ENCODE data around the gene OLFML2A.

The OLFML2A gene

DNA sequence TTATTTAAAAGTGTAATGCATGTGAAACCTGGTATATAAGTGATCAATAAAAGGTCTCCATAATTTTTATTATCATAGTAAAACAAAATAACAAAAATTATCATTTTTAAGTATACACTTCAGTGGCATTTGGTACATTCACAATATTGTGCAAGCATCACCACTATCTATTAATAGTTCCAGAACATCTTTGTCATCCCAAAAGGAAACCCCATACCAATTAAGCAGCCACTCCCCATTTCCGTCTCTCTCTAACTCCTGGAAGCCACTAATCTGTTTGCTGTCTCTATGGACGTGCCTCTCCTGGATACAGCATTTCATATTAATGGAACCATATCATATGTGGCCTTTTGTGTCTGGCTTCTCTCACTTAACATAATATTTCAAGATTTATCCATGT lies 7.6 kb downstream of the OLFML2A start:
- Histone ChIP-seq H3K9me3 (ENCODE audit: insufficient read depth, low read depth, low read length) (no peaks in the 10 kb centered on the region), H2BK12ac (ENCODE audit: low read length) (no peak overlapping the region), H3K79me1 (ENCODE audit: low read length) (peaks cover 10% of the 10 kb centered on the region), H3K4me1 (ENCODE audit: control insufficient read depth in 1 of 2, insufficient read depth in 2 of 2, low read length in 2 of 2) (peaks cover 7 to 11% of the 10 kb centered on the region in 2 experiments), H2AFZ (ENCODE audit: insufficient read depth, low read length, poor library complexity) (no peak overlapping the region), H3K4ac (ENCODE audit: low read depth, low read length) (no peak overlapping the region), H3K27me3 (ENCODE audit: insufficient read depth, low read length) (no peaks in the 10 kb centered on the region), H3K36me3 (ENCODE audit: control insufficient read depth in 1 of 2, insufficient read depth in 2 of 2, low read length in 2 of 2) (peaks cover 13 to 25% of the 10 kb centered on the region in 2 experiments), H3K9ac (ENCODE audit: low read length) (no peak overlapping the region), H2AK5ac (ENCODE audit: low read length) (no peak overlapping the region), H3K27ac (ENCODE audit: low read depth, low read length) (no peak overlapping the region), H4K12ac (ENCODE audit: low read depth, low read length) (no peak overlapping the region), H3K4me2 (ENCODE audit: low read length) (no peak overlapping the region), H3K79me2 (ENCODE audit: control insufficient read depth, insufficient read depth, low read length, poor library complexity) (no peaks in the 10 kb centered on the region), H2BK120ac (ENCODE audit: insufficient read depth, low read length, poor library complexity) (no peak overlapping the region), H3K23ac (ENCODE audit: low read length) (no peak overlapping the region), H4K91ac (ENCODE audit: low read depth, low read length) (no peak overlapping the region), H2BK5ac (ENCODE audit: low read depth, low read length, poor library complexity) (no peak overlapping the region), H4K8ac (ENCODE audit: low read depth, low read length) (no peak overlapping the region), H3K4me3 (ENCODE audit: low read depth, low read length) (no peak overlapping the region), H3K14ac (ENCODE audit: low read length) (no peak overlapping the region), H3K18ac (ENCODE audit: low read length) (no peak overlapping the region)
- WGBS (ENCODE audit: extremely low coverage, insufficient coverage, insufficient read length) = no CpG with 5 or more reads among the region's 2 CpGs
- no peak for DNase-seq

DNA sequence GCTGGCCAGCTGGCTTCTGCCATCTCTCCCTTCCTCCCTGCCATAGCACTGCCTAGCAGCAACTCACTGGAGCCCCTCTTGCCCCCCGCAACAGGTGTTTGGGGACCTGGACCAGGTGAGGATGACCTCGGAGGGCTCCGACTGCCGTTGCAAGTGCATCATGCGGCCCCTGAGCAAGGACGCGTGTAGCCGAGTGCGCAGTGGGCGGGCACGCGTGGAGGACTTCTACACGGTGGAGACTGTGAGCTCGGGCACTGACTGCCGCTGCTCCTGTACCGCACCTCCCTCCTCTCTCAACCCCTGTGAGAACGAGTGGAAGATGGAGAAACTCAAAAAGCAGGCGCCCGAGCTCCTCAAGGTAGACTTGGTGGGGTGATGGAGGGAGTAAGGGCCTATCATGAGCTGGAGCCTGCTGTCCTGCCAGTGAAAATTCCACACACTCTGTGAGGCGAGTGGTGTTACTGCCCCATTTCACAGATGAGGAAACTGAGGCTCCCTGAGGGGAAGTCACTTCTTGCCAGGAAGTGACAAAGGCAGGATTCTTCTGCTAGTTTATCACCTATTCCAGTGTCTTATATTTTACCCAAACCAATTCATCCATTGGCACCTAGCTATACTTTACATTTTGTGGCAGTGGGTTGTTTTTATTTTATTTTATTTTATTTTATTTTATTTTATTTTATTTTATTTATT lies 10.1 kb downstream of the OLFML2A start:
- Histone ChIP-seq H3K79me1 (ENCODE audit: low read length) (no peaks in the 10 kb centered on the region), H3K4ac (ENCODE audit: low read depth, low read length) (no peak overlapping the region), H3K27ac (ENCODE audit: low read depth, low read length) (no peak overlapping the region), H4K8ac (ENCODE audit: low read depth, low read length) (no peak overlapping the region), H3K4me2 (ENCODE audit: low read length) (no peak overlapping the region), H4K91ac (ENCODE audit: low read depth, low read length) (no peak overlapping the region), H3K4me3 (ENCODE audit: low read depth, low read length) (no peak overlapping the region), H3K14ac (ENCODE audit: low read length) (no peak overlapping the region), H3K4me1 (ENCODE audit: control insufficient read depth in 1 of 2, insufficient read depth in 2 of 2, low read length in 2 of 2) (no peaks in the 10 kb centered on the region), H2AFZ (ENCODE audit: insufficient read depth, low read length, poor library complexity) (no peak overlapping the region), H3K9ac (ENCODE audit: low read length) (no peak overlapping the region), H3K27me3 (ENCODE audit: insufficient read depth, low read length) (no peaks in the 10 kb centered on the region), H2AK5ac (ENCODE audit: low read length) (no peak overlapping the region), H3K23ac (ENCODE audit: low read length) (no peak overlapping the region), H3K18ac (ENCODE audit: low read length) (no peak overlapping the region), H2BK12ac (ENCODE audit: low read length) (no peak overlapping the region), H2BK120ac (ENCODE audit: insufficient read depth, low read length, poor library complexity) (no peak overlapping the region), H3K36me3 (ENCODE audit: control insufficient read depth in 1 of 2, insufficient read depth in 2 of 2, low read length in 2 of 2) (peaks cover 23 to 38% of the 10 kb centered on the region in 2 experiments), H3K9me3 (ENCODE audit: insufficient read depth, low read depth, low read length) (no peaks in the 10 kb centered on the region), H4K12ac (ENCODE audit: low read depth, low read length) (no peak overlapping the region), H3K79me2 (ENCODE audit: control insufficient read depth, insufficient read depth, low read length, poor library complexity) (no peaks in the 10 kb centered on the region), H2BK5ac (ENCODE audit: low read depth, low read length, poor library complexity) (no peak overlapping the region)
- no peak for DNase-seq
- WGBS (ENCODE audit: extremely low coverage, insufficient coverage, insufficient read length) = no CpG with 5 or more reads among the region's 20 CpGs

DNA sequence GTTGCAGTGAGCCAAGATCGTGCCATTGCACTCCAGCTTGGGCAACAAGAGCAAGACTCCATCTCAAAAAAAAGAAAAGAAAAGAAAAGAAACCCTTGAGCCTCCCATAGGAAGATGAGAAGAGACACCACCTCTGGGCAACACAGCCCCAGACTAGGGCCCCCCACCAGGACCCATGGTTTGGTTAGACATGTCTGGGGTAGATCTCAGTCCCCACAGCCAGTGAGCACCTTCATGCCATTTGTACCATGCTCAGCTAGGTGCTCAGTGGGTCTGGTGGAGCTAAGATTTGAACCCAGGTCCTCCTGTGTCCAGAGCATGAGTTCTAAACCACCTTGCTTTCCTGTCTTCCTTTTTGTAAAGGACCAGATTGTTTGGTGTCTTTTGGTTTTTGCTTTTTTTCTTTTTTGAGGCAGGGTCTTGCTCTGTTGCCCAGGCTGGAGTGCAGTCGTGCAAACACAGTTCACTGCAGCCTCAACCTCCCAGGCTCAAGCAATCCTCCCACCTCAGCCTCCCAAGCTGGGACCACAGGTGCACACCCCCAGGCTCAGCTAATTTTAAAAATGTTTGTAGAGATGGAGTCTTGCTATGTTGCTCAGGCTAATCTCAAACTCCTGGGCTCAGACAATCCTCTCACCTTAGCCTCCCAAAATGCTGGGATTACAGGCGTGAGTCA lies 11.7 kb downstream of the OLFML2A start:
- WGBS (ENCODE audit: extremely low coverage, insufficient coverage, insufficient read length) = no CpG with 5 or more reads among the region's 3 CpGs
- no peak overlapping the region for H4K8ac ChIP-seq (ENCODE audit: low read depth, low read length)
- no peak overlapping the region for H2BK120ac ChIP-seq (ENCODE audit: insufficient read depth, low read length, poor library complexity)
- H3K79me2 ChIP-seq (ENCODE audit: control insufficient read depth, insufficient read depth, low read length, poor library complexity) = no peaks in the 10 kb centered on the region
- H3K79me1 ChIP-seq (ENCODE audit: low read length) = no peaks in the 10 kb centered on the region
- no peak overlapping the region for H3K4ac ChIP-seq (ENCODE audit: low read depth, low read length)
- no peak overlapping the region for H3K4me2 ChIP-seq (ENCODE audit: low read length)
- no peak overlapping the region for H2AFZ ChIP-seq (ENCODE audit: insufficient read depth, low read length, poor library complexity)
- DNase-seq = no peak
- H3K27ac ChIP-seq (ENCODE audit: low read depth, low read length) = no peak overlapping the region
- H4K91ac ChIP-seq (ENCODE audit: low read depth, low read length) = no peak overlapping the region
- H3K36me3 ChIP-seq (ENCODE audit: control insufficient read depth in 1 of 2, insufficient read depth in 2 of 2, low read length in 2 of 2) = peaks cover 26 to 41% of the 10 kb centered on the region in 2 experiments
- peaks cover 3% of the 10 kb centered on the region for H3K9me3 ChIP-seq (ENCODE audit: insufficient read depth, low read depth, low read length)
- H3K18ac ChIP-seq (ENCODE audit: low read length) = no peak overlapping the region
- H3K27me3 ChIP-seq (ENCODE audit: insufficient read depth, low read length) = no peaks in the 10 kb centered on the region
- H3K23ac ChIP-seq (ENCODE audit: low read length) = no peak overlapping the region
- no peak overlapping the region for H2BK5ac ChIP-seq (ENCODE audit: low read depth, low read length, poor library complexity)
- H3K9ac ChIP-seq (ENCODE audit: low read length) = no peak overlapping the region
- H4K12ac ChIP-seq (ENCODE audit: low read depth, low read length) = no peak overlapping the region
- no peak overlapping the region for H2BK12ac ChIP-seq (ENCODE audit: low read length)
- no peak overlapping the region for H3K4me3 ChIP-seq (ENCODE audit: low read depth, low read length)
- no peak overlapping the region for H3K14ac ChIP-seq (ENCODE audit: low read length)
- no peak overlapping the region for H2AK5ac ChIP-seq (ENCODE audit: low read length)
- H3K4me1 ChIP-seq (ENCODE audit: control insufficient read depth in 1 of 2, insufficient read depth in 2 of 2, low read length in 2 of 2) = peaks cover 0 to 2% of the 10 kb centered on the region in 2 experiments

DNA sequence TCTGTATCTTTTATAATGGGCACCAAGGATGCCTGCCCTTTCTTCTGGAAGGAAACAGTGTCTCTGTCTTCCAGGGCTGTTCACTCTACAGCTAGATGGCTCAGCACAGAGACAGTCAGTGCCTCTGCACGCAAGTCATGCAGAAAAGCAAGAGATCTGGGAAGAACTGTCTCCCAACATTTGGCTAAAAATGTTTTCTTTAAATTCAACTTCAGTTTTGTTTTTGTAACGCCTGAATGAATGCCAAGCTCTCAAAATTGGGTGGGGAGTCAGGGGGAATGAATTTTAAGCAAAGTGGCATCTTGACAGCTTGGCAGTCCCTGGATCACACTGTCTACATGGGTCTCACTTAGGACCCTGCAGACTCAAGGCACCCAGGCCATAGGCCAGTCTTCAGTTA lies 12.6 kb downstream of the OLFML2A start:
- Histone ChIP-seq H2AK5ac (ENCODE audit: low read length) (no peak overlapping the region), H2BK120ac (ENCODE audit: insufficient read depth, low read length, poor library complexity) (no peak overlapping the region), H3K4me3 (ENCODE audit: low read depth, low read length) (no peak overlapping the region), H3K79me1 (ENCODE audit: low read length) (no peaks in the 10 kb centered on the region), H2BK12ac (ENCODE audit: low read length) (no peak overlapping the region), H3K79me2 (ENCODE audit: control insufficient read depth, insufficient read depth, low read length, poor library complexity) (no peaks in the 10 kb centered on the region), H3K27me3 (ENCODE audit: insufficient read depth, low read length) (no peaks in the 10 kb centered on the region), H4K12ac (ENCODE audit: low read depth, low read length) (no peak overlapping the region), H3K9me3 (ENCODE audit: insufficient read depth, low read depth, low read length) (peaks cover 3% of the 10 kb centered on the region), H3K18ac (ENCODE audit: low read length) (no peak overlapping the region), H4K8ac (ENCODE audit: low read depth, low read length) (no peak overlapping the region), H3K27ac (ENCODE audit: low read depth, low read length) (no peak overlapping the region), H4K91ac (ENCODE audit: low read depth, low read length) (no peak overlapping the region), H3K14ac (ENCODE audit: low read length) (no peak overlapping the region), H3K36me3 (ENCODE audit: control insufficient read depth in 1 of 2, insufficient read depth in 2 of 2, low read length in 2 of 2) (peaks cover 29 to 41% of the 10 kb centered on the region in 2 experiments), H3K23ac (ENCODE audit: low read length) (no peak overlapping the region), H3K4ac (ENCODE audit: low read depth, low read length) (no peak overlapping the region), H3K9ac (ENCODE audit: low read length) (no peak overlapping the region), H3K4me2 (ENCODE audit: low read length) (no peak overlapping the region), H3K4me1 (ENCODE audit: control insufficient read depth in 1 of 2, insufficient read depth in 2 of 2, low read length in 2 of 2) (peaks cover 0 to 2% of the 10 kb centered on the region in 2 experiments), H2BK5ac (ENCODE audit: low read depth, low read length, poor library complexity) (no peak overlapping the region), H2AFZ (ENCODE audit: insufficient read depth, low read length, poor library complexity) (no peak overlapping the region)
- DNase-seq = no peak
- whole genome bisulfite sequencing (ENCODE audit: extremely low coverage, insufficient coverage, insufficient read length) = no CpG with 5 or more reads among the region's 2 CpGs
